HG02870 (cell line): ENCODE data around the gene NCL.
"Not testable (repeated sequence)": the region's sequence is repeated elsewhere in the genome, so short reads cannot be mapped to it uniquely, and the experiment has no call there.

Source experiments
- ATAC-seq: cut with Tn5 transposase; IDR thresholded peaks from one replicate; pipeline ENCODE4 v1.9.1; 2021; ENCODE audit warnings: mild to moderate bottlenecking, moderate library complexity; ENCODE audit not compliant: unreplicated experiment

NCL gene

GRCh38 chr2:231408304-231408703, 56.0 kb downstream of the NCL start:
- ATAC-seq, result not testable (repeated sequence)

GRCh38 chr2:231407686-231408085, 56.6 kb downstream of the NCL start:
- not testable (repeated sequence) for ATAC-seq

- not testable (repeated sequence) for ATAC-seq
Observed at GRCh38 chr2:231405601-231406367, 58.5 kb downstream of the NCL start.

GRCh38 chr2:231404183-231404578, 60.1 kb downstream of the NCL start:
- not testable (repeated sequence) for ATAC-seq
